ENCODE data around the gene STPG1. TPM values are rescaled to one million over a fixed set of nuclear protein-coding genes. Genes with fewer than 3 reads are reported as not detected.
A peak's percentile ranks its signal among the peaks of the same experiment; 100 is the strongest.

Gene STPG1
- total and polyA plus RNA-seq, 7 donors: 0.89 to 4.2 (median 1.4) TPM

GRCh38 chr1:24441480-24441879 lies 27.9 kb upstream of the STPG1 start:
- intact Hi-C loops (cut with DNase I): no loop called here
- Histone ChIP-seq H3K4me1 (no peaks in the 10 kb centered on the region), H3K9me3 (no peaks in the 10 kb centered on the region), H3K36me3 (ENCODE audit: insufficient read depth in 1 of 2, low read depth in 1 of 2) (no peaks in the 10 kb centered on the region), H3K4me3 (no peak overlapping the region), H3K27ac (no peak overlapping the region), H3K27me3 (ENCODE audit: insufficient read depth in 3 of 3, low read length in 2 of 3) (no peaks in the 10 kb centered on the region)
- DNase-seq: no peak
- ATAC-seq: no peak
- no peak for TF ChIP-seq CTCF (IDR thresholded peaks at IDR 0.05)
- WGBS, 3 donors: 82 to 86% (median 85%) methylated on average over 7 of the region's 7 CpGs

- Histone ChIP-seq H3K27ac (no peak overlapping the region), H3K36me3 (ENCODE audit: insufficient read depth in 1 of 2, low read depth in 1 of 2) (no peaks in the 10 kb centered on the region), H3K4me3 (no peak overlapping the region), H3K4me1 (no peaks in the 10 kb centered on the region), H3K9me3 (no peaks in the 10 kb centered on the region), H3K27me3 (ENCODE audit: insufficient read depth in 3 of 3, low read length in 2 of 3) (no peaks in the 10 kb centered on the region)
- 72 to 89% (median 81%) methylated on average over 2 of the region's 2 CpGs for WGBS, 3 donors
- ATAC-seq: no peak
- DNase-seq: no peak
- intact Hi-C loops (cut with DNase I): no loop called here
- no peak for TF ChIP-seq CTCF (IDR thresholded peaks at IDR 0.05)
These were observed 26.9 kb upstream of the STPG1 start for GRCh38 chr1:24440436-24440835.

- intact Hi-C loops (cut with DNase I): no loop called here
- 12 to 26% (median 22%) methylated on average over 9 of the region's 9 CpGs for WGBS, 3 donors
- Histone ChIP-seq H3K27me3 (ENCODE audit: insufficient read depth in 3 of 3, low read length in 2 of 3) (no peaks in the 10 kb centered on the region), H3K9me3 (no peaks in the 10 kb centered on the region), H3K4me3 (no peak overlapping the region), H3K27ac (no peak overlapping the region), H3K36me3 (ENCODE audit: insufficient read depth in 1 of 2, low read depth in 1 of 2) (no peaks in the 10 kb centered on the region), H3K4me1 (no peaks in the 10 kb centered on the region)
- TF ChIP-seq CTCF (IDR thresholded peaks at IDR 0.05): no peak
- DNase-seq (peak; percentile 44 to 83), ATAC-seq (peak in 3 of 4 donors; percentile 24 to 73 (median 56))
These were observed 24.9 kb upstream of the STPG1 start for GRCh38 chr1:24438423-24438901.

GRCh38 chr1:24437631-24438396 lies 24.2 kb upstream of the STPG1 start:
- WGBS, 3 donors: 54 to 59% (median 59%) methylated on average over 9 of the region's 9 CpGs
- H3K27ac ChIP-seq: no peak overlapping the region

More at GRCh38 chr1:24437631-24438396, 24.2 kb upstream of the STPG1 start:
- TF ChIP-seq CTCF (IDR thresholded peaks at IDR 0.05): no peak
- intact Hi-C loops (cut with DNase I): no loop called here
- Histone ChIP-seq H3K4me3 (no peak overlapping the region), H3K36me3 (ENCODE audit: insufficient read depth in 1 of 2, low read depth in 1 of 2) (no peaks in the 10 kb centered on the region), H3K9me3 (no peaks in the 10 kb centered on the region), H3K27me3 (ENCODE audit: insufficient read depth in 3 of 3, low read length in 2 of 3) (no peaks in the 10 kb centered on the region), H3K4me1 (no peaks in the 10 kb centered on the region)
- peak in 2 of 4 donors; percentile 5 to 37 for ATAC-seq
- DNase-seq: no peak

Measured in psoas muscle (tissue), 8 donors.